ENCODE data around the gene UNC5C.

UNC5C gene

DNA sequence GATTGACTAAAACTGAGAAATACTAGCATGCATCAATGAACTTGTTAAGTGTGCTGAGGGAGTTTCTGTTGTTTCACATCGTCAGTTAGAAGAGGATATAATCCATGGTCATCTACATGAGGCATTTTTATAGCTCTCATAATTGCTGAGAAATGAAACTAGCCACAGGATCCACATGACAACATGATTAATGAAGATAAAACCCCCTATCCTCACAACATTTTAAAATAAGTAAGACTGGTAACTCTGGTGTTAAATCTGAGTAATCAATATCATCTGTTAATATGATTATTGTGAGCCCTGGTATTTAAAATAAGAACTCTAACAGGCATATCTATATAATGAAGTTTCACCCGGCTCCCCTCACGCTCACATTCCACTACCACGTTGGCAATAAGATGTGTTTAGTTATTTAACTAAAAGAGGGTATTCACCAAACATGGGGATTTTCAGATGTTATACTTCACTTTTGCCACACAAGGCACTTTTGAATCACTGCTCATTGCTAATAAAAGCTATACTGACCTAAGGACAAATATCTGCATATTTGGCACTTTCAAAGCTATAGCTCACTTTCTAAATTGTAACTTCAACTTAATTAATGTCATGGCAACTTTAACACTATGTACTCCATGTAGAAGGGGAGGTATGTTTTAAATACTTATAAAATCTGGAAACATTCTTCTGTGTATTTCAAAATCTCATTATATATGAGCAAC, 6.7 kb downstream of the UNC5C start:
- DNase-seq (ENCODE audit: extremely low read depth, low read depth): no peak
- TF ChIP-seq, protein P1, sequence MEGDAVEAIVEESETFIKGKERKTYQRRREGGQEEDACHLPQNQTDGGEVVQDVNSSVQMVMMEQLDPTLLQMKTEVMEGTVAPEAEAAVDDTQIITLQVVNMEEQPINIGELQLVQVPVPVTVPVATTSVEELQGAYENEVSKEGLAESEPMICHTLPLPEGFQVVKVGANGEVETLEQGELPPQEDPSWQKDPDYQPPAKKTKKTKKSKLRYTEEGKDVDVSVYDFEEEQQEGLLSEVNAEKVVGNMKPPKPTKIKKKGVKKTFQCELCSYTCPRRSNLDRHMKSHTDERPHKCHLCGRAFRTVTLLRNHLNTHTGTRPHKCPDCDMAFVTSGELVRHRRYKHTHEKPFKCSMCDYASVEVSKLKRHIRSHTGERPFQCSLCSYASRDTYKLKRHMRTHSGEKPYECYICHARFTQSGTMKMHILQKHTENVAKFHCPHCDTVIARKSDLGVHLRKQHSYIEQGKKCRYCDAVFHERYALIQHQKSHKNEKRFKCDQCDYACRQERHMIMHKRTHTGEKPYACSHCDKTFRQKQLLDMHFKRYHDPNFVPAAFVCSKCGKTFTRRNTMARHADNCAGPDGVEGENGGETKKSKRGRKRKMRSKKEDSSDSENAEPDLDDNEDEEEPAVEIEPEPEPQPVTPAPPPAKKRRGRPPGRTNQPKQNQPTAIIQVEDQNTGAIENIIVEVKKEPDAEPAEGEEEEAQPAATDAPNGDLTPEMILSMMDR (IDR thresholded peaks at IDR 0.05; ENCODE audit: low read depth, low read length, missing control alignments): no peak

DNA sequence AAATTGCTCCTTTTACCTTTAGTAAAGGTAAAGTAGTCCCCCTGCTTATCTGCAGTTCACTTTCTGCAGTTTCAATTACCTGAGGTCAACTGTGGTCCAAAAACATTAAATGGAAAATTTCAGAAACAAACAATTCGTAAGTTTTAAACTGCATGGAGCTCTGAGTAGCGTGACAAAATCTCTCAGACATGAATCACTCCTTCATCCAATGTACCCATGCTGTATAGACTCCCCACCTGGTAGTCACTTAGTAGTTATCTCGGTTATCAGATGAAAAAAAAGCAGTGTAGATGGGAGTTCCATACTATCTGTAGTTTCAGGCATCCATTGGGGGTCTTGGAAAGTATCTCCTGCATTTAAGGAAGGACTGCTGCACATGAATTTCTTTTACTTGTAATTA, 7.7 kb downstream of the UNC5C start:
- DNase-seq (ENCODE audit: extremely low read depth, low read depth): no peak
- no peak overlapping the region for H3K4me3 ChIP-seq (replicated peaks; ENCODE audit: low read depth, low read length)
- TF ChIP-seq, protein P1 (IDR thresholded peaks at IDR 0.05; ENCODE audit: low read depth, low read length, missing control alignments): no peak

More for the DNA sequence above, 6.7 kb downstream of the UNC5C start:
- no peak overlapping the region for H3K4me3 ChIP-seq (replicated peaks; ENCODE audit: low read depth, low read length)

DNA sequence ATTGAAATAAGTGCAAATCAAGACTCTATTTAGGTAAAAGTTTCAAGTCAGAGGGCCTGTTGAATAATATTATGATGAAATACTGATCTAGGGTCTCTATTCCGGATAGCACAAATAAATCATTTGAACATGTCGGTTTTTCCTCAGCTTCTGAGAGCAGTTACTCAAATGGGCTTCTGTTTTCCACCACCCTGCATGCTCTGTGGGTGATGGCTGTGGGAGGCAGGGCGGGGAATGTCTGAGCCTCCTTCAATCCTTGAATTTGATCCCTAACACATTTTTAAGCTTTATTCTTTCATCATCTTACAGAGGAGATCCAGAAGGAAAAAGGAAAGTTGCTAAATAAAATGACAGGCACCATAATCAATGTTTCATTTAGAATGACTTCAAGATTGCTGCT, 8.5 kb downstream of the UNC5C start:
- no peak overlapping the region for H3K4me3 ChIP-seq (replicated peaks; ENCODE audit: low read depth, low read length)
- DNase-seq (ENCODE audit: extremely low read depth, low read depth): no peak
- TF ChIP-seq, protein P1 (IDR thresholded peaks at IDR 0.05; ENCODE audit: low read depth, low read length, missing control alignments): no peak

DNA sequence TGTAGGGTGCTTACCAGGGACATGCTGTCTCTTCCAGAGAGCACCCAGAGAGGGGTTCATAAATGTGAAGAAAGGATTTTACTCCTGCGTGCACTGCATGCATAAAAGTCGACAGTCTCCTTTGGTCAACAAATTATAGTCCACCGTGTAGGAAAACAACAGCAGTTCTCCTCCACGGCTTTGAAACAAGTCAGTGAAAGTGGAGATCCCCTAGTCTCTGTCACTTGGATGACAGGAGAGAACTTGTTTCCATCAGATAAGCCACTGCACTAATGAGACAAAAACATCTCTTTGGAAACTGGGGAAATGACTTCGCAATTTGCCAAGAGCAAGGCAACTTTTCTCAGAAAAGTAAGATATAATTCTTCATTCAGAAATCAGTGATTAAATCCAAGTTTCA, 9.7 kb downstream of the UNC5C start:
- no peak for DNase-seq (ENCODE audit: extremely low read depth, low read depth)
- no peak overlapping the region for H3K4me3 ChIP-seq (replicated peaks; ENCODE audit: low read depth, low read length)
- TF ChIP-seq, protein P1 (IDR thresholded peaks at IDR 0.05; ENCODE audit: low read depth, low read length, missing control alignments): no peak

DNA sequence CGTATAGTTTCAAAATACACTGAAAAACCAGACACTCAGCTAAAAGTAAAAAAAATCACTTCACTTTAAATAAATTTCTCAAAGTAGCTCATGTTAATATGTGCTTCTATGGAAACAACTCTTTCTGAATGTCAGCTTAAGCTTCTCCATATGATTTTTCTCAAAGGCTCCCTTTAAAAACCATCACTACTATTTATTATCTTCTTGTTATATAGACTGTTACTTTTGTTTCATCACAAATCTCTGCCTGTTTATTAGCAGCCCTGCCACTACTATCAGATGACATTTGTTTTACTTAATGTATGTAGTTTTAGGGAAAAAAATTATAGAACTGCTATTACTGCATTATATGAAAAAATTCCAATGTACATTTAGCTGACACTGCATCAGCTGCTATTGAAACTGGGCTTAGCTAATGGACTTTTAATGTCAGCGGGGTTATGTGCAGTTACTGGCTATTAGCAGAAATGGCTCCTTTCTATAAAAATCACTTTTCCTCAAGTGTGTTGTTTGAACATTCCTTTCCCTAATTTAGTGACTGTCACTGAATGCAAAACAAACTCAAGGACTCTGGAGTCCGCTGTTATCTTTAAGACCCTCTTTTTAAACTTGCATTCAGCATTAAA, 10.8 kb downstream of the UNC5C start:
- H3K4me3 ChIP-seq (replicated peaks; ENCODE audit: low read depth, low read length): no peak overlapping the region
- no peak for DNase-seq (ENCODE audit: extremely low read depth, low read depth)
- TF ChIP-seq, protein P1 (IDR thresholded peaks at IDR 0.05; ENCODE audit: low read depth, low read length, missing control alignments): no peak

DNA sequence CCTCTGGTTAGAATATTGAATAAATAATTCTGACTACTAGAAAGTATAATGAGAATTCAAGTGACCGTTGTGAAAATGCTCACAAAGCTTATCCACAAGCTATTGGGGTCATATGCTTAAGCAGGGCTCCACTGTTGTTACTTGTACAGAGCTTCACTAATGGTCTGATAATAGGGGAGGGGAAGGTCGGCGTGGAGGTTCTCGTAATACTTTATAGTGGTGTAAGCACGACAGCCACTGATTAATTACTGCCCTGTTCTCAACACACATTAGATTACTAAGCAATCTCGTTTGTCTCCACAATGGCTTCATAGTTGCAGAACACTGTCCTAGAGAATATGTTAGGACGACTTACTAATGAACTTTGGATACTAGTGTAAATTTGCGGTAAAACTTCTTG, 11.6 kb downstream of the UNC5C start:
- no peak overlapping the region for H3K4me3 ChIP-seq (replicated peaks; ENCODE audit: low read depth, low read length)
- TF ChIP-seq, protein P1 (IDR thresholded peaks at IDR 0.05; ENCODE audit: low read depth, low read length, missing control alignments): no peak
- no peak for DNase-seq (ENCODE audit: extremely low read depth, low read depth)
